Amygdala (tissue), 56 donors: ENCODE results near the gene SMIM45.

Experiments used
- DNase-seq, 56 donors: peaks; one replicate each; lab custom pipeline; 2025; lab: John Stamatoyannopoulos, UW

The SMIM45 gene

DNA sequence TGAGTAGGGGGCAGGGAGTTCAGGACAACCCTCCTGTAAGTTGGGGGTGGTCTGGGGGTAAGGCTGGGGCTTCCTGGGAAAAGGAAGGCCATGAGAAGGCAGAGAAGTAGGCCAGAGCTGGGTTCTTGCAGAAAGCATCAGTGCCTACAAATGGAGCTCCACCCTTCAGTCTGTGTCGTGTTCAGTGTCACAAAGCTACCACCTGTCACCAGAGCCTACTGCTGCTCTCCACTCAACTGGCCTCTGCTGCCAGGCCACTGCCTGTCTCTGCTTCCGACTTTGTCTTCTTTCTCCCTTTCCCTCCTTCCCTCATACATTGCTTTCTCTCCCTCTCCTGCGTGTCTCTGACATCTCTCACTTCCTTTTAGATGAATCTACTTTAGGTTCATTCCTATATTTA lies 43.3 kb downstream of the SMIM45 start:
- DNase-seq: no peak

DNA sequence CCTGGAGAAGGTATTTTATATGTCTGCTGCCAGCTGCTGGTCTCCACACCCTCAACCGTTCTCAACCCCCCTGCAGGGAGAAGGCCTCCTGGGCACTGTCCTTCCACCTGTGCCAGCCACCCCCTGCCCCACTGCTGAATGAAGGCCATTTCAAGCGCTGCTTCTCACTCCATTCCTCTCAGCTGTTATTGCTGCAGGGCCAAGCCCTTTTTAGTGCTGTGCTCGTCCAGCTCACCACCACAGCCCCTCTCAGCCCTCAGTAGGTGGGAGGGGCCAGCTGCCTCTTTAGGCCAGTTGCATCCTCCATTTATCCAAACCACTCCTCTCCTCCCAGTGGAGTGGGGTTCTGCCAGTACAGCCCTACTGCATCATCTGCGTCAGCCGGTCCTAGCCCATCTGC lies 44.9 kb downstream of the SMIM45 start:
- DNase-seq: no peak

DNA sequence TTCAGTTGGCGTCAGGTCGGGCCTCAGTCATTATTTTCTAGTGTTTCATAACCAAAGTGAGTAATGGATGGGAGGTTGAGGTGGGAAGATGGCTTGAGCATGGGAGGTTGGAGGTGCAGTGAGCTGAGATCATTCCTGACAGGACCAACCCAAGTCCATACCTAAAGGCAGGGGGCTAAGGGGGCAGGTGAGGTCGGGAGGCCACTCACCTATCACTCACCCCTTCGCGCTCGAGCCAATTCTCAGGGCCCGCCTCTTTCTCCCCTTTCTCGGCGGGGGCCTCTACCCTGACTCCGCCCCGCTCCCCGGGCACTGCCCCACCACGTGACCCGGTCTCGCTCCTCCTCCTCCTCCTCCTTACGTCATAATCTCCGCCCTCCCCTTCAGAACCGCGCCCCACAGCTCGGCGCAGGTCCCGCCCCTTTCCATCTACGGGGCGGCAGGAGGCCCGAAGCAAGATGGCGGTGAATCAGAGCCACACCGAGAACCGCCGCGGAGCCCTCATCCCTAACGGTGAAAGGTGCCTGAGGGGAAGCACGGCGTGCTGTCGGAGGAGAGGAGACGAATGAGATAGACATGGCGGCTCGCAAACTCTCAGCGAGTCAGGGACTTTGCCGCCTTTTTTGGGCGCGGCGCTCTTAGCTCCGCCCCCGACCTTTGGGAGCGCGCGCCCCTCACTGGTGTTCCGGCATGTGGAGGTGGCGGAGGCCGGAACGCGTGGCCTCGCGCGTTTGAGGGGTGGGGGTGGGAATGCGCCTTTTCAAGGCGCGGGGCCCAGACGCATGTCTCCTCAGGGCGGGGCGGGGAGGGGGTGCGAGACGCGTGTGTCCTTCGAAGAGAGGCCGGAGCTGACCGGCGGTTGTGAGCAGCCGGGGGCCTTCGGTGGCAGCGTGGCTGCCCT lies 46.7 kb downstream of the SMIM45 start, which contains the start of gene WBP2NL:
TSS of gene WBP2NL (plus strand) at position 428 of the 901 bp plus-strand sequence. CDS start at position 459, 31 bp downstream.
- DNase-seq: peak in 51 of 56 donors; percentile 36 to 89 (median 75)

DNA sequence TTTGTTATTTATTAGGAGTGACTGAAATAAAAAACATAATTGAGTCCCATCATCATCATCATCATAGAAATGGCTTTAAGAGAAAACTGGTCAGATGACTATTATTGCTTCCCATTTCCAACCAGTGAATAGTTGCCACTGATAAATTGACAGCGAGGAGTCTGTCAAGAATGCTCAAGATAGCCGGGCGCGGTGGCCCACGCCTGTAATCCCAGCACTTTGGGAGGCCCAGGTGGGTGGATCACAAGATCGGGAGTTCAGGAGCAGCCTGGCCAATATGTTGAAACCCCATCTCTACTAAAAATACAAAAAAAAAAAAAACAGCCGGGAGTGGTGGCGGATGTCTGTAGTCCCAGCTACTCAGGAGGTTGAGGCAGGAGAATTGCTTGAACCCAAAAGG lies 48.5 kb downstream of the SMIM45 start:
- no peak for DNase-seq

DNA sequence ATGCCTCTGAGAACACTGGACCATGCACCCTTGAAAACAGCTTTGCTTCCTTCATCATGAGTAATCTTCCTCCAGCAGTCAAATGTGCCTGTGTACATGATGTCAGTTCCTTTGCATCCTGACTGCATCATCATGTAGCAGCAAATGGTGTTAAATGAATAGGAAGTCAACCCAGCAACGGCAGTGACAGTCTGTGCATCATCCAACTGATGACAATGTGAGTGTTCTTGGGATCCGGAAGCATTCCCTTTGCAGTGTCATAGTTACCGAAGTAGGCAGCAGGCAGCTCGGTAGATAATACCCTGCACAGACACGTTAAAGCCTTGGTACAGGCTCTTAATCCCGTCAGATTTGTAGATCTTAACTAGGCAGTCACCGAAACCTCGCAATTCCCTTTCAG lies 49.2 kb downstream of the SMIM45 start:
- DNase-seq: no peak

DNA sequence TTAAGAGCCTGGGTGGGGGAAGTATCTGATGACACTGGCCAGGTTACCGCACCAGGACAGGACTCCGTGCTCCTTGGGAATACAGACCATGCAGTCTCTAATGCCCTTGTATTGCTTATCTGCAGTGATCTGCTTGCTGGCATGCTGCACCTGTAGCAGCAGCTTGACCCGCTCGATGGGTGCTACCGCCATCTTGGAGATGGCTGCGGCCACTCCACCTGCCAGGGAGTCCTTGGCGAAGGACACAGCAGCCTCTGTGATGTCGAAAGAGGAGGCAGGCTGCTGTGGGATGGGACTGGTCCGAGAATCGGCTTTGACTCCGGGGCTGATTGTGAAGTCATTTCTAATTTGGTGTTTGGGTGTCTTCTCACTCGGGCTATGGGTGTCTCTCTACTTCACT lies 49.8 kb downstream of the SMIM45 start:
- DNase-seq: no peak

DNA sequence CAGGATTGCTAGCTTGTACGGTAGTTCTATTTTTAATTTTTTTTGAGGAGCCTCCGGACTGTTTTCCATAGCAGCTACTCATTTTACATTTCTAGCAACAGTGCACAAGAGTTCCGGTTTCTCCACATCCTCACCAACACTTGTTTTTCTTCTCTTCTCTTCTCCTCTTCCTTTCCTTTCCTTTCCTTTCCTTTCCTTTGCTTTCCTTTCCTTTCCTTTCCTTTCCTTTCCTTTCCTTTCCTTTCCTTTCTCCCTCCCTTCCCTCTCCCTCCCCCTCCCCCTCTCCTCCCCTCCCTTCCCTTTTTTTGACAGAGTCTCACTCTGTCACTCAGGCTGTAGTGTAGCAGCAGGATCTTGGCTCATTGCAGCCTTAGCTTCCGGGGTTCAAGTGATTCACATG lies 56.0 kb downstream of the SMIM45 start:
- no peak for DNase-seq
